ENCODE data around the gene OR6C4.
"Not testable (repeated sequence)": the region's sequence is repeated elsewhere in the genome, so short reads cannot be mapped to it uniquely, and the experiment has no call there.

Gene OR6C4

DNA sequence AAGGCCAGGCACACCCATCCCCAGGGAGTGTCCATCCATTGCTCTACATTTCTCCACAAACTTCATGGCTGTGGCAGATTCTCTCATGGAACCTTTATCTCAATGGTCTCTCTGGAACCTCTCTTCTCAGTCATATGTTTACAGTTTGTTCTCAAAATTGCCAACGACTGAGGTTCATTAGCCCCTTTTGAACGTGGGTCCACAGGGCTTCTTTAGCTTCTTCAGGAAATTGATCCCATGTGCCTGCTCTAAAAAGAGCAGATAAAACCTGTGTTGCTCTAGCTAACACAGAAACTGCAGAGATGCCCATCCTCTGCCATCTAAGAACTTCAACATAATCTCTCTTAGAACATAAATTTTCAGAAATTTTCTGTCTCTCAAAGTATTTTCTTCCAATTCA, at the start of gene OR6C4:
Gene OR6C4, plus strand, starts transcription at position 301 of the 400 bp plus-strand sequence. CDS start 1,625 bp downstream, outside the sequence.
- no peak for DNase-seq (ENCODE audit: low spot score)

DNA sequence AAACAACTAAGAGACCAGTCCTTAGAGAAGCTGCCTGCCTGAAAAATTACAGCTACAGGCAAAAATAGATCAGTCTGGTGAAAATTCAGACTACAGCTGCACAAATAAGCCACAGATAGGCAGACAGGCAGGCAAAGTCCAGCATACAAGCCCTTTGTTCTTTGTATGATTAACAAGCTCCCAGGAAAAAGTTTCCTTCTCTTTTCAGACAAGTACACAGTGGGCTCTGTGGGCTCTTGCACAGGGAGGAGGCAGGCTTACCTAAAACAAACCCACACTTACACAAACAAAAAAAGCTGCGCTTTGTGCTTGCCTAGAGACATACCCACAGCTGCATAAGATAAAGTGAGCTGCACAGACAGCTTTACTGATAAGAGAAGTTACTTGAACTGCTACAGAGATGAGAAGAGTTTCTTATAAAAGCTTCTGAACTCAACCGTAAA, 49.6 kb upstream of the OR6C4 start:
- DNase-seq (ENCODE audit: low spot score) = no peak

DNA sequence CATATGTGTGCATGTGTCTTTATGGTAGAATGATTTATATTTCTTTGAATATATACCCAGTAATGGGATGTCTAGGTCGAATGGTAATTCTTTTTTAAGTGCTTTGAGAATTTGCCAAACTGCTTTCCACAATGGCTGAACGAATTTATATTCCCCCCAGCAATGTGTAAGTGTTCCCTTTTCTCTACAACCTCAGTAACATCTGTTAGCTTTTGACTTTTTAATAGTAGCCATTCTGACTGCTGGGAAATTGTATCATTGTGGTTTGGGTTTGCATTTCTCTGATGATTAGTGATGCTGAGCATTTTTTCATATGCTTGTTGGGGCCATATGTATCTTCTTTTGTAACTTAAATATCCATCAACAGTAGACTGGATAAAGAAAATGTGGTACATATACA, 47.8 kb upstream of the OR6C4 start:
- no peak for DNase-seq (ENCODE audit: low spot score)

DNA sequence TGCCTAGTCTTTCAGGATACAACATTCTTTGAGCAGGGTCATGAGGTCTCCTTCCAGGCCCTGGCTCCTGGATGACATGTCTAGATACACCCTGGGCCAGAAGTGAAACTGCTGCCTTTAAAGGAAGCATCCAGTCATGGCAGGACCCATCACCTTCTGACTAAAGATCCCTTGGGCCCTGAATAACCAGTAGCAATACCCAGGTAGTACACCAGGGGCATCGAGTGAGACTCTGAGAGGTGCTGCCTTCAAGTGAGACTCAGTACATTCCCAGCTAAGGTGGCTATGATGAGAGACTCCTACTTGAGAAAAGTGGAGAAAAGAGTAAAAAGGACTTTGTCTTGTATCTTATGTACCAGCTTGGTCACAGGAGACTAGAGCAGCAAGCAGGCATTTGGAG, 33.7 kb upstream of the OR6C4 start:
- DNase-seq (ENCODE audit: low spot score) = no peak

DNA sequence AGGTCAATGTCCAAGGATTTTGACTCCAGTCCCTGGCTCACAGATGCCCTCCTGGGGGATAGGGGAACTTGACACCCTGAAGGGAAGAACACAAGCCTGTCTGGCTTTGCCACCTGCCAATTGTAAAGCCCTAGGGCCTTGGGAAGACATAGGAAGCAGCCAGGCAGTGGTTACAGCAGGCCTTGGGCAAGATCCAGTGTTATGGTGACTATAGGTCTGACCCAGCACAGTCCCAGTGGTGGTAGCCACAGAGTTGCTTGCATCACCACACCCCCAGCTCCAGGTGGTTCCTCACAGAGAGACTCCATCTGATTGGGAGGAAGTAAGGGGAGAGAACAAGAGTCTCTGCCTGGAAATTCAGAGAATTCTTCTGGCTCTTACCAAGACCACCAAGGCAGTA, 33.0 kb upstream of the OR6C4 start:
- DNase-seq (ENCODE audit: low spot score) = no peak

DNA sequence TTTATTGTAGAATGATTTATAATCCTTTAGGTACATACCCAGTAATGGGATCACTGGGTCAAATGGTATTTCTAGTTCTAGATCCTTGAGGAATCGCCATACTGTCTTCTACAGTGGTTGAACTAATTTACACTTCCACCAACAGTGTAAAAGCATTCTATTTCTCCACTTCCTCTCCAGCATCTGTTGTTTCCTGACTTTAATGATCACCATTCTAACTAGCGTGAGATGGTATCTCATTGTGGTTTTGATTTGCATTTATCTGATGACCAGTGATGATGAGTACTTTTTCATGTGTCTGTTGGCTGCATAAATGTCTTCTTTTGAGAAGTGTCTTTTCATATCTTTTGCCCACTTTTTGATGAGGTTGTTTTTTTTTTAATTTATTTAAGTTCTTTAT, 1.2 kb upstream of the OR6C4 start:
- not testable (repeated sequence) for DNase-seq (ENCODE audit: low spot score)

DNA sequence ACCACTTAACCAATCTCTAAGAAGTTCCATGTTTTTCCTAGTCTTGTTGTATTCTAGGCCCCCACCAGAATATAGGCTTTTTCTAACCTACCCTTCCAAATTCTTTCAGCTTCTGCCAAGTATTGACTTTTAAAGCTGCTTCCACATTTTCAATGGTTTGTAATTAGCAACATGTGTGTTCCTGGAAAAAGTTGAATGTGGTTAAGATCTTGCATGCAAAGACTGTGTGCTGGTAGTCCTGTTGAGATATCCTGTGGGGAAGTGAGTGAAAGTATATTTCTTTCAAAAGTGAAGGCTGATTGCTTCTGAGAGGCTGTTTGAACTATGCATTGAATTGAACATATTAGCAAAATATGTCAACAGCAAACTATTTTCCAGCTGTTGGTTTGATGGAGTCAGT, 646 bp upstream of the OR6C4 start:
- DNase-seq (ENCODE audit: low spot score) = no peak

DNA sequence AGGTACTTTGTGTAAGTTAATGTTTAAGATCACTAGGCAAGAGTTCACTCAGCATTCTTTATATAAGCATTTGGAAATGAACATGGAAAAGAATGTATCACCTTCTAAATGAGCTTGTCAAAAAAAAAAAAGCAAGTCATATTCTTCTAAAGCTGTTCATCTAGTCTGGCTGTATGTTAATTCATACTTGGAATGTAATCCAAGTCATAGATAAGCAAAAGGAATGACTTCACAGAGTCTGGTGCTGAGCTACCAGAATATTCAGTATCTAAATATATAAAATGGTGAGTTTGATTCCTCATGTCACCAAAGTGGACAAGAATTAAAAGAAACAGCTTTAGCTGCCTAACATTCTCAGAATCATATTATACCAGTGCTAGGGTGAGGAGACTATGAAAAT, 4.9 kb downstream of the OR6C4 start:
- no peak for DNase-seq (ENCODE audit: low spot score)

DNA sequence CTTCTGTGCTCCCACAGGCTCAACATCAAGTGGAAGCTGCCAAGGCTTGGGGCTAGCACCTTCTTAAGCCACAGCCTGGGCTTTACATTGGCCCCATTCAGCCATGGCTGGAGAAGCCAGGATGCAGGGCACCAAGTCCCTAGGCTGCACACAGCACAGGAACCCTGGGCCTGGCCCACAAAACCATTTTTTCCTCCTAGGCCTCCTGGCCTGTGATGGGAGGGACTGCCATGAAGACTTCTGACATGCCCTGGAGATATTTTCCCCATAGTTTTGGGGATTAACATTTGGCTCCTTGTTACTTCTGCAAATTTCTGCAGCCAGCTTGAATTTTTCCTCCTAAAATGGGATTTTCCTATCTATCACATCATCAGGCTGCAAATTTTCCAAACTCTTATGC, 20.7 kb downstream of the OR6C4 start:
- DNase-seq (ENCODE audit: low spot score) = not testable (repeated sequence)

DNA sequence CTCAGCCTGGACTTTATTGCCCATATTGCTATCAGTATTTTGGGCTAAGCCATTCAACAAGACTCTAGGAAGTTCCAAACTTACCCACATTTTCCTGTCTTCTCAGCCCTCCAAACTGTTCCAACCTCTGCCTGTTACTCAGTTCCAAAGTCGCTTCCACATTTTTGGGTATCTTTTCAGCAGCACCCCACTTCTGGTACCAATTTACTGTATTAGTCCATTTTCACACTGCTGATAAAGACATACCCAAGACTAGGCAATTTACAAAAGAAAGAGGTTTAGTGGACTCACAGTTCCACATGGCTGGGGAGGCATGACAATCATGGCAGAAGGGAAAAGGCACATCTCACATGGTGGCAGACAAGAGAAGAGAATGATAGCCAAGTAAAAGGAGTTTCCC, 21.3 kb downstream of the OR6C4 start:
- DNase-seq (ENCODE audit: low spot score) = not testable (repeated sequence)

DNA sequence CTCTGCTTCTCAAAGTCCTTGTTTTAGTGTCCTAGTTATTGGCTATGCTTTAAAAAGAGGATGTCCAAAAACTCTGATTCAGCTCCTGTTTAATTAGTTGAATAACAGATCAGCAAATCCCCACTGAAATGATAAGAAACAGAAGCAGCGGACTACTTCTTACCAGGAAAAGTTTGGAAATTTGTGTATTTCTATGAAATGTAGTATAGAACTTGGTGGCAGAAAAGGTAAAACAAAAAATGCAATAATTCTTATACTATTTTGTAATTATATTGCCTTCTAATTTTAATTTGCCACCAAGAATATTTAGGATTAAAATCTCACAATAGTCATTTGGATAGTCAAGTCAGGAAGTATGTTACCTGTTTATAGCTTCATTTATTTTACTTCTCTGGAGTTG, 22.8 kb downstream of the OR6C4 start, which contains the start of gene OR2AP1:
Gene OR2AP1, plus strand, starts transcription at position 301 of the 400 bp plus-strand sequence. CDS start 1,947 bp downstream, outside the sequence.
- DNase-seq (ENCODE audit: low spot score) = no peak

DNA sequence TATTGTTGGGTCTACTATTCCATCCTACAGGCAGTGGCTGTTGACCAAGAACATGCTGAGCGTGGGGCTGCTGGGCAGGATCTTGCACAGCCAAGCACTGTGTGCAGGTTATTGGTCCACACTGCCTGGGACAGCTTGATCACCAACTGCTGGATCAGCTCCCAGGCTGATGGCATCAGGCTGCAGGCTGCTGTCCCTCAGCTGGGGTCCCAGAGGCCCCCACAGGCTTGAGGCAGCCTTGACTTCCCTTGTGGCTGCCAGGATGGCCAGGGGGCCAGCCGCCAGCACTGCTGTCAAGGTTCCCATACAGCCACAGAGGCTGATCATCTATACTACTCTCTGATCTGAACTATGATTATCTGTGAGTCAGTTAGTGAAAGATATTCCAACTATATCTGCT, 32.7 kb downstream of the OR6C4 start:
- no peak for DNase-seq (ENCODE audit: low spot score)

DNA sequence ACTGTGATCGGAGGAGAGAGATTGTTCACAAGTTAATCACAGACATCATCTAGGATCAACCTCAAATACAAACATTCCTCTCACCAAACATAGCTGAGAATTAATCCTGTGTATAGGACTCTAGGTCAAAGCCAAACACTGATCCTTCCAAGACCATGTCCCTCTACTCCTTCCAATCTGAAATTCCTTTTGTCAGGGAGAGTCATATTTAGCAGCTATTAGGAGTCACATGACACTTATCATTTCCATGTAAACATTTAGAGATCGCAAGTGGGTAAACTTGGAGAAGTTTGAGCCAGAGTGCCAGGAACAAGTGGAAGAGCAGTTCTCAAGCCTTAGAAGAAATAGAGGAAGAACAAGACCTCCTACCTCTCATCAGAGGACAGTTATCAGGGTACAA, 36.4 kb downstream of the OR6C4 start:
- DNase-seq (ENCODE audit: low spot score) = no peak

DNA sequence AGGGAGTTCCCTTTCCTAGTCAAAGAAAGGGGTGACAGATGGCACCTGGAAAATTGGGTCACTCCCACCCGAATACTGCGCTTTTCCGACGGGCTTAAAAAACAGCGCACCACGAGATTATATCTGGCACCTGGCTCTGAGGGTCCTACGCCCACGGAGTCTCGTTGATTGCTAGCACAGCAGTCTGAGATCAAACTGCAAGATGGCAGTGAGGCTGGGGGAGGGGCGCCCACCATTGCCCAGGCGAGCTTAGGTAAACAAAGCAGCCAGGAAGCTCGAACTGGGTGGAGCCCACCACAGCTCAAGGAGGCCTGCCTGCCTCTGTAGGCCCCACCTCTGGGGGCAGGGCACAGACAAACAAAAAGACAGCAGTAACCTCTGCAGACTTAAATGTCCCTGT, 40.8 kb downstream of the OR6C4 start:
- DNase-seq (ENCODE audit: low spot score) = not testable (repeated sequence)
